Lung (tissue), 12 donors: ENCODE measurements around the gene ZNF175. TPM values are rescaled to one million over a fixed set of nuclear protein-coding genes. Genes with fewer than 3 reads are reported as not detected.

Experiments used
- ATAC-seq: fragments of 200-7000 bp; cut with Tn5 transposase; one replicate; pipeline ENCODE4 v1.9.1; 2020; ENCODE audit warnings: moderate number of reproducible peaks; ENCODE audit not compliant: insufficient read depth, low FRiP score
- DNase-seq, 3 donors: peaks; one replicate each; pipeline ENCODE4 v3.0.0-alpha.2; 2013 to 2017
- H3K27ac ChIP-seq, 2 donors: one replicate each; pipeline ENCODE4 v1.5.1; 2013; ENCODE audit warnings: mild to moderate bottlenecking in 2 of 2, moderate library complexity in 2 of 2, control low read depth in 1 of 2, inconsistent platforms in 1 of 2, low read depth in 1 of 2, low read length in 1 of 2
- H3K27me3 ChIP-seq, 3 donors: one replicate each; pipeline ENCODE4 v1.5.1; 2013; ENCODE audit warnings: low read length in 2 of 3; ENCODE audit not compliant: control insufficient read depth in 3 of 3, insufficient read depth in 3 of 3
- H3K36me3 ChIP-seq, 4 donors: one replicate each; pipeline ENCODE4 v1.5.1; 2013; ENCODE audit warnings: low read length in 4 of 4, mild to moderate bottlenecking in 1 of 4, moderate library complexity in 1 of 4; ENCODE audit not compliant: control insufficient read depth in 4 of 4, insufficient read depth in 4 of 4
- H3K4me1 ChIP-seq, 5 donors: one replicate each; pipeline ENCODE4 v1.5.1; 2013; ENCODE audit warnings: low read length in 5 of 5, mild to moderate bottlenecking in 2 of 5, moderate library complexity in 1 of 5; ENCODE audit not compliant: control insufficient read depth in 5 of 5, insufficient read depth in 5 of 5
- H3K4me3 ChIP-seq: one replicate; pipeline ENCODE4 v1.5.1; 2013; ENCODE audit warnings: mild to moderate bottlenecking, control low read depth, moderate library complexity
- H3K9ac ChIP-seq, 2 donors: one replicate each; pipeline ENCODE4 v1.5.1; 2013; ENCODE audit warnings: low read length in 2 of 2, control low read depth in 1 of 2; ENCODE audit not compliant: insufficient read depth in 1 of 2
- H3K9me3 ChIP-seq, 4 donors: one replicate each; pipeline ENCODE4 v1.5.1; 2013; ENCODE audit warnings: low read length in 3 of 4, mild to moderate bottlenecking in 1 of 4, moderate library complexity in 1 of 4; ENCODE audit not compliant: control insufficient read depth in 4 of 4, insufficient read depth in 3 of 4
- WGBS, 2 donors: extraction: QIAGEN DNeasy Blood & Tissue Kit; methylation state at CpG; one replicate each; pipeline ENCODE4 v1.1.7; 2013; 5-methylcytosine and 5-hydroxymethylcytosine counted together
- polyA plus RNA-seq, 2 donors: library from polyadenylated mRNA; stranded (reverse); fragments of 200-250 nt; gene quantifications; one replicate each; pipeline ENCODE4 v1.2.1, GENCODE V29; 2013
- total RNA-seq, 2 donors: library from RNA; depleted of rRNA in 1 of 2; stranded (reverse); fragments of >200 nt in 1 of 2; gene quantifications; one replicate each; pipeline ENCODE4 v1.2.1, GENCODE V29; 2014 to 2021
- TF ChIP-seq, protein P1 (sequence below): IDR thresholded peaks from 2 replicates; pipeline ENCODE4 v1.5.1; 2012; ENCODE audit warnings: mild to moderate bottlenecking; ENCODE audit errors: control extremely low read depth, extremely low read depth
- donor health status: control.
- donor health status: control.
- donor health status: Bipolar disorder and iron deficiency.
- donor health status: healthy.
- donor health status: DM: yes; HTN: yes; CAD: no.

Gene ZNF175
- total and polyA plus RNA-seq, 4 donors = 2.5 to 11.4 (median 5.9) TPM

GRCh38 chr19:51546107-51546649 is 24.9 kb upstream of the ZNF175 start:
- DNase-seq (no peak), ATAC-seq (no peak)
- Histone ChIP-seq H3K4me3 (no peak overlapping the region), H3K27me3 (no peaks in the 10 kb centered on the region), H3K9me3 (peaks cover 0 to 6% (median 0%) of the 10 kb centered on the region in 4 donors), H3K36me3 (no peaks in the 10 kb centered on the region), H3K9ac (no peak overlapping the region), H3K4me1 (no peaks in the 10 kb centered on the region), H3K27ac (no peak overlapping the region)
- WGBS, 2 donors = 56 to 59% methylated on average over 5 of the region's 5 CpGs
- TF ChIP-seq, protein P1, sequence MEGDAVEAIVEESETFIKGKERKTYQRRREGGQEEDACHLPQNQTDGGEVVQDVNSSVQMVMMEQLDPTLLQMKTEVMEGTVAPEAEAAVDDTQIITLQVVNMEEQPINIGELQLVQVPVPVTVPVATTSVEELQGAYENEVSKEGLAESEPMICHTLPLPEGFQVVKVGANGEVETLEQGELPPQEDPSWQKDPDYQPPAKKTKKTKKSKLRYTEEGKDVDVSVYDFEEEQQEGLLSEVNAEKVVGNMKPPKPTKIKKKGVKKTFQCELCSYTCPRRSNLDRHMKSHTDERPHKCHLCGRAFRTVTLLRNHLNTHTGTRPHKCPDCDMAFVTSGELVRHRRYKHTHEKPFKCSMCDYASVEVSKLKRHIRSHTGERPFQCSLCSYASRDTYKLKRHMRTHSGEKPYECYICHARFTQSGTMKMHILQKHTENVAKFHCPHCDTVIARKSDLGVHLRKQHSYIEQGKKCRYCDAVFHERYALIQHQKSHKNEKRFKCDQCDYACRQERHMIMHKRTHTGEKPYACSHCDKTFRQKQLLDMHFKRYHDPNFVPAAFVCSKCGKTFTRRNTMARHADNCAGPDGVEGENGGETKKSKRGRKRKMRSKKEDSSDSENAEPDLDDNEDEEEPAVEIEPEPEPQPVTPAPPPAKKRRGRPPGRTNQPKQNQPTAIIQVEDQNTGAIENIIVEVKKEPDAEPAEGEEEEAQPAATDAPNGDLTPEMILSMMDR = no peak

- TF ChIP-seq, protein P1 = no peak
- H3K9ac ChIP-seq = no peak overlapping the region
- WGBS, 2 donors = 24 to 29% methylated on average over 10 of the region's 10 CpGs
- H3K9me3 ChIP-seq = peaks cover 0 to 7% (median 0%) of the 10 kb centered on the region in 4 donors
- no peak overlapping the region for H3K4me3 ChIP-seq
- H3K4me1 ChIP-seq = no peaks in the 10 kb centered on the region
- ATAC-seq (no peak), DNase-seq (no peak)
- H3K27me3 ChIP-seq = no peaks in the 10 kb centered on the region
- H3K36me3 ChIP-seq = no peaks in the 10 kb centered on the region
- no peak overlapping the region for H3K27ac ChIP-seq
These were observed 24.3 kb upstream of the ZNF175 start for GRCh38 chr19:51546650-51547396.

GRCh38 chr19:51547397-51548212 is 23.5 kb upstream of the ZNF175 start:
- H3K9ac ChIP-seq = no peak overlapping the region
- H3K27me3 ChIP-seq = no peaks in the 10 kb centered on the region
- no peak for ATAC-seq

More at GRCh38 chr19:51547397-51548212, 23.5 kb upstream of the ZNF175 start:
- DNase-seq = no peak
- H3K4me1 ChIP-seq = no peaks in the 10 kb centered on the region
- 22 to 23% methylated on average over 7 of the region's 7 CpGs for WGBS, 2 donors
- H3K9me3 ChIP-seq = peaks cover 0 to 4% (median 0%) of the 10 kb centered on the region in 4 donors
- no peak overlapping the region for H3K27ac ChIP-seq
- no peaks in the 10 kb centered on the region for H3K36me3 ChIP-seq
- no peak overlapping the region for H3K4me3 ChIP-seq
- TF ChIP-seq, protein P1 = no peak
